Chondrocyte (in vitro differentiated cells): ENCODE results near the gene TPRG1. TPM values are rescaled to one million over a fixed set of nuclear protein-coding genes. Genes with fewer than 3 reads are reported as not detected.

Experiments used
- DNase-seq: peaks from one replicate; pipeline ENCODE4 v3.0.0; 2021; ENCODE audit warnings: mixed read lengths, low spot score
- H3K27ac Mint-ChIP-seq: one replicate; pipeline ENCODE4 v1.8.0; 2021; ENCODE audit warnings: mild to moderate bottlenecking, moderate library complexity, mixed read lengths; ENCODE audit not compliant: unreplicated experiment
- H3K27me3 Mint-ChIP-seq: 2 replicates; pipeline ENCODE4 v1.8.0; 2021; ENCODE audit warnings: low read depth, mixed read lengths
- H3K36me3 Mint-ChIP-seq: 2 replicates; pipeline ENCODE4 v1.8.0; 2021; ENCODE audit warnings: low read depth, mixed read lengths
- H3K4me1 Mint-ChIP-seq: 2 replicates; pipeline ENCODE4 v1.8.0; 2021; ENCODE audit warnings: low read depth, mild to moderate bottlenecking, mixed read lengths
- H3K4me3 Mint-ChIP-seq: one replicate; pipeline ENCODE4 v1.8.0; 2021; ENCODE audit warnings: mild to moderate bottlenecking, moderate library complexity, mixed read lengths; ENCODE audit not compliant: unreplicated experiment
- H3K9me3 Mint-ChIP-seq: 2 replicates; pipeline ENCODE4 v1.8.0; 2021; ENCODE audit warnings: low read depth, mixed read lengths
- CTCF ChIP-seq: fragments of 200-600 bp; sonication (generic); IDR thresholded peaks from 2 replicates; pipeline ENCODE4 v1.5.0; 2021; ENCODE audit warnings: antibody characterized with exemption, mild to moderate bottlenecking, moderate library complexity
- total RNA-seq: library from RNA; stranded (reverse); gene quantifications from 3 replicates; pipeline ENCODE4 v1.2.1, GENCODE V29; 2021

Gene TPRG1
- total RNA-seq, 1 donor from 2014 or later = 1.3 TPM

- H3K36me3 Mint-ChIP-seq = peaks cover 3% of the 10 kb centered on the region
- no peaks in the 10 kb centered on the region for H3K4me1 Mint-ChIP-seq
- DNase-seq = no peak
- no peak for TF ChIP-seq CTCF
- H3K9me3 Mint-ChIP-seq = no peaks in the 10 kb centered on the region
- H3K4me3 Mint-ChIP-seq = no peak overlapping the region
- H3K27me3 Mint-ChIP-seq = peaks cover 2% of the 10 kb centered on the region
- no peak overlapping the region for H3K27ac Mint-ChIP-seq
These were observed 6.6 kb upstream of the TPRG1 start for GRCh38 chr3:189165092-189165612.

- H3K27me3 Mint-ChIP-seq = peaks cover 2% of the 10 kb centered on the region
- peaks cover 11% of the 10 kb centered on the region for H3K4me1 Mint-ChIP-seq
- no peak for TF ChIP-seq CTCF
- no peak overlapping the region for H3K4me3 Mint-ChIP-seq
- no peaks in the 10 kb centered on the region for H3K9me3 Mint-ChIP-seq
- no peaks in the 10 kb centered on the region for H3K36me3 Mint-ChIP-seq
- DNase-seq = no peak
- H3K27ac Mint-ChIP-seq = no peak overlapping the region
These were observed 5.5 kb upstream of the TPRG1 start for GRCh38 chr3:189166321-189166720.

- H3K36me3 Mint-ChIP-seq = no peaks in the 10 kb centered on the region
- no peaks in the 10 kb centered on the region for H3K9me3 Mint-ChIP-seq
- H3K4me1 Mint-ChIP-seq = peaks cover 12% of the 10 kb centered on the region
- H3K4me3 Mint-ChIP-seq = no peak overlapping the region
- no peaks in the 10 kb centered on the region for H3K27me3 Mint-ChIP-seq
- no peak for DNase-seq
- TF ChIP-seq CTCF = no peak
- no peak overlapping the region for H3K27ac Mint-ChIP-seq
These were observed 4.6 kb upstream of the TPRG1 start for GRCh38 chr3:189167027-189167766.

- H3K4me1 Mint-ChIP-seq = peaks cover 12% of the 10 kb centered on the region
- no peaks in the 10 kb centered on the region for H3K27me3 Mint-ChIP-seq
- no peaks in the 10 kb centered on the region for H3K36me3 Mint-ChIP-seq
- no peak overlapping the region for H3K27ac Mint-ChIP-seq
- no peak for TF ChIP-seq CTCF
- no peaks in the 10 kb centered on the region for H3K9me3 Mint-ChIP-seq
- no peak for DNase-seq
- H3K4me3 Mint-ChIP-seq = no peak overlapping the region
These were observed 3.1 kb upstream of the TPRG1 start for GRCh38 chr3:189168711-189169110.

- H3K36me3 Mint-ChIP-seq = no peaks in the 10 kb centered on the region
- H3K4me3 Mint-ChIP-seq = no peak overlapping the region
- H3K27ac Mint-ChIP-seq = no peak overlapping the region
- H3K27me3 Mint-ChIP-seq = no peaks in the 10 kb centered on the region
- H3K9me3 Mint-ChIP-seq = no peaks in the 10 kb centered on the region
- TF ChIP-seq CTCF = no peak
- DNase-seq = no peak
- H3K4me1 Mint-ChIP-seq = peaks cover 12% of the 10 kb centered on the region
These were observed 2.0 kb upstream of the TPRG1 start for GRCh38 chr3:189169728-189170127.
